Glomerular endothelial cell (primary cell): ENCODE measurements around the gene GPR157. TPM values are rescaled to one million over a fixed set of nuclear protein-coding genes. Genes with fewer than 3 reads are reported as not detected.
"Not testable (repeated sequence)": the region's sequence is repeated elsewhere in the genome, so short reads cannot be mapped to it uniquely, and the experiment has no call there.

Source experiments
- DNase-seq: peaks from one replicate; pipeline ENCODE4 v3.0.0-alpha.2; 2011; ENCODE audit warnings: low read depth, low spot score; ENCODE audit errors: extremely low read depth
- total RNA-seq: library from RNA; depleted of rRNA; stranded (reverse); fragments of >200 nt; gene quantifications from 2 replicates; pipeline ENCODE4 v1.2.3, GENCODE V29; 2015

GPR157 gene
- total RNA-seq, 1 donor from 2014 or later: 3.4 TPM

DNA sequence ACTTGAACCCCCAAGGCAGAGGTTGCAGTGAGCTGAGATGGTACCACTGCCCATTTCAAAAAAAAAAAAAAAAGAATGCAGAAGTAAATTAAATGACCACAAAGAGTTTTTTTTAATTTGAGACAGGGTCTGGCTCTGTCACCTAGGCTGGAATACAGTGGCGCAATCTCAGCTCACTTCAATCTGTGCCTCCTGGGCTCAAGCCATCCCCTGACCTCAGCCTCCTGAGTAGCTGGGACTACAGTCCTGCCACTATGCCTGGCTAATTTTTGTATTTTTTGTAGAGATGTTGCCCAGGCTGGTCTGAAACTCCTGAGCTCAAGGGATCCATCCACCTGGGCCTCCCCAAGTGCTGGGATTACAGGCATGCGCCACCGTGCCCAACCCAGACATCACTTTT lies 20.2 kb upstream of the GPR157 start:
- no peak for DNase-seq

- no peak for DNase-seq
Observed at GRCh38 chr1:9146156-9146555, 17.3 kb upstream of the GPR157 start.

DNA sequence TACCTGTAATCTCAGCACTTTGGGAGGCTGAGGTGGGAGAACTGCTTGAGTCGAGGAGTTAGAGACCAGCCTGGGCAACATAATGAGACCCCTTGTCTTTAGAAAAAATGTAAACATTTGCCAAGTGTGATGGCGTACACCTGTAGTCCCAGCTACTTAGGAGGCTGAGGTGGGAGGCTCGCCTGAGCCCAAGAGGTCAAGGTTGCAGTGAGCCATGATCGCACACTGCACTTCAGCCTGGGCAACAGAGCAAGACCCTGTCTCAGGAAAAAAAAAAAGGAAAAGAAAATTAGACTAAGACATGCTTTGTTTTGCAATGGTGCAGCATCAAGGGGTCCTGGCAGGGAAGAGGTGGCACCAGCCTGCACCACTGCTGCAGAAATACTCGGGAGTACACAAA lies 16.8 kb upstream of the GPR157 start:
- DNase-seq: no peak

GRCh38 chr1:9145021-9145668 lies 16.2 kb upstream of the GPR157 start:
- no peak for DNase-seq

DNA sequence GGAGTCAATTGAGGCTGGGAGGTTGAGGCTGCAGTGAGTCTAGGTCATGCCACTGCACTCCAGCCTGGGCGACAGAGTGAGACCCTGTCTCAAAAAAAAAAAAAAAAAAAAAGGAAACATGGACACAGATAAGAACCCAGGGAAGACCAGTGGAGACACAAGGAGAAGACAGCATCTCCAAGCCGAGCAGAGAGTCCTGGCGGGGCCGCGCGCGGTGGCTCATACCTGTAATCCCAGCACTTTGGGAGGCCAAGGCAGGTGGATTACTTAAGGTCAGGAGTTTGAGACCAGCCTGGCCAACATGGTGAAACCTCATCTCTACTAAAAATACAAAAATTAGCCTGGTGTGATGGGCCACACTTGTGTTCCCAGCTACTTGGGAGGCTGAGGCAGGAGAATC lies 15.6 kb upstream of the GPR157 start:
- not testable (repeated sequence) for DNase-seq

GRCh38 chr1:9143250-9143649 lies 14.3 kb upstream of the GPR157 start:
- no peak for DNase-seq

DNA sequence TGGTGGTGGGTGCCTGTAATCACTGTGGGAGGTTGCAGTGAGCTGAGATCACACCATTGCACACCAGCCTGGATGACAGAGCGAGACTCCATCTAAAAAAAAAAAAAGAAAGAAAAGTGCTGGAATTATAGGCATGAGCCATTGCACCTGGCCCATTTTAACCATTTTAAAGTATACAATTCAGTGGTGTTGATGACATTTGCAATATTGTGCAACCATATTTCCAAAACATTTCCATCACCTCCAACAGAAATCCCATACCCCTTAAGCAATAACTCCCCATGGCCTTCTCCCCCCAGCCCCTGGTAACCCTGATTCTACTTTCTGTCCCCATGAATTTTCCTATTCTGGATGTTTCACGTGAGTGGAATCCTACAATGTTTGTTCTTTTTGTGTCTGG lies 11.0 kb upstream of the GPR157 start:
- no peak for DNase-seq

- no peak for DNase-seq
Observed at GRCh38 chr1:9136932-9137331, 8.0 kb upstream of the GPR157 start.

DNA sequence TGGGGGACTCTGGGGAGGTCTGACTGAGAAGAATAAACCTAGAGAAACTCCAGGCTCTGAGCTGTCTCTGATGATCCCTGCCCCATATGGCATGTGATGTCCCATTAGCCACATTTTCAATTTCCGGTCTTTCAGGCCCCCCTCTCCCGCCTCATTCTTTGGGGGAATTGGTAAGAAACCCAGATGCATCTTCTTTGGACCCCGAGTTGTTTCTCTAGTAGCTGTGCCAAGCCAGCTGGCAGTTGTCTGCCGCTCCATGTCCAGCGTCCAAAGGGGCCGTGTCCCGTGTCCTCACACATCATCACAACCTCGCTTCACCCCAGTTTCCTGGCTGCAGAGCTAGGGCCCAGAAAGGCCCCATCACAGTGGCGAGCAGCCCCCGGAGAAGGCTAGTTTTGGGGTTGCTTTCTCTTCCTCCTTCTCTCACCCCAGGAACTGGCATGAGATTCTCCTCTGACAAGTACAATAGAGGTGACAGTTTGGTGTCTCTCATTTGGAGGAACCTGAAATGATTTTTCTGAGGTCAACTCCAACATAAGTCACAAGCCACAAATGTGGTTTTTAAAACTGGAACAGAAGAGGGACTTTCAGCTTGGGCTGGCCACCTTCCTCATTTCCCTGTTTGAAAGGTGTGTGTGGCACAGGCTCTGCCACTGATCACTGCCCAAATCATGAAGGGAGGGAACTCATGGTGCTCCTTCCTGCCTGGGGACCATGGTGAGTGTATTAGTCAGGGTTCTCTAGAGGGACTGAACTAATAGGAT lies 6.4 kb upstream of the GPR157 start:
- no peak for DNase-seq

- DNase-seq: no peak
Observed at GRCh38 chr1:9133870-9134585, 5.1 kb upstream of the GPR157 start.

DNA sequence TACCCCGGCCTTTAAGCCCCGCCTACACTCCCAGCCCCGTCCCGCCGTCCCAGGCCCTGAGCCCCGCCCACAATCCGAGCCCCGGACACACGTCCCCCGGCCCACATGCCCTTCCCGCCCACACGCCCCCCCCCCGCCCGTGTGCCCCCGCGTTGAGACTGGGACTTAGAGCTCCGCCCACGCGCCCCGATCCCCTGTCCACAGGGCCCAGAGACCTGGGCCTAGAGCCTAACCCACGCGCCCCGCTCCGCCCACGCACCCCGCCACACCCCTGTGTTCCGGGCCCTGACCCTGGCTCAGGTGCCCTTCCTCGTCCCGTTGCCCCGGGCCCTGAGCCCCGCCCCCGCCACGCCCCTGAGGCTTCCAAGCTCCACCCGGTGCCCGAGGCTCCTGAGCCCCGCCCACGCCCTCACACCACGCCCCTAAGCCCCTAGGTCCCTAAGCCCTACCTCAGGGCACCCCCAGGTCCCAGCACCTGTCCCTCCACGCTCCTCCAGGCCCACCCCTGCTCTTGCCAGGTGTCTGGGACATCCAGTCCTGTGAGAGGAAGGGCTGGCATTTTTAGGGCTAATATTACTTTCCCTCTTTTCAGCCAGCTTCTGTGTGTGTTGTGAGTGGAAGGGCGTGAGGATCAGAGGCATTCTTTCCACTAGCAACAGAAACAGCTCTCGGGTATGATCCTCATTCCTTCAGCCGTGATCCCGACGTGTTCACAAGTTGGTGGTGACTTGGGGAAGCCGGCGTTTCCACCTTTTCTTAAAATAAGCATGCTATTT lies 552 bp upstream of the GPR157 start:
- no peak for DNase-seq

DNA sequence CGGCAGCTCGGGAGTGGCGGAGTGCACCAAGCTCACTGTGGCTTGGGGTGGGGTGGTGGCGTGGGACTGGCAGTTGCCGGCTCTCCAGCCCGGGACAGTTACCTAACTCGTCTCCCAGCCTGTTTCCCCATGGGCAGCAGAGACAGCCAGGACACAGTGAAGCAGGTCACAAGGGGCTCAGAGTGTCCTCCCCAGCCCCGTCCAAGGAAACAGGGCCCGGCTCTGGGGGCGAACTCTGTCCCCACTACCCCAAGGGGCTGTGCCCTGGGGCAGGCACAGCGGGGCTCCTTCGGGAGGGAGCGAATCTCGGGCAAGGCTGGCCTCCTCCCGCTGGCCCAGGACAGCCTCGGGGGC lies 759 bp downstream of the GPR157 start:
- no peak for DNase-seq

DNA sequence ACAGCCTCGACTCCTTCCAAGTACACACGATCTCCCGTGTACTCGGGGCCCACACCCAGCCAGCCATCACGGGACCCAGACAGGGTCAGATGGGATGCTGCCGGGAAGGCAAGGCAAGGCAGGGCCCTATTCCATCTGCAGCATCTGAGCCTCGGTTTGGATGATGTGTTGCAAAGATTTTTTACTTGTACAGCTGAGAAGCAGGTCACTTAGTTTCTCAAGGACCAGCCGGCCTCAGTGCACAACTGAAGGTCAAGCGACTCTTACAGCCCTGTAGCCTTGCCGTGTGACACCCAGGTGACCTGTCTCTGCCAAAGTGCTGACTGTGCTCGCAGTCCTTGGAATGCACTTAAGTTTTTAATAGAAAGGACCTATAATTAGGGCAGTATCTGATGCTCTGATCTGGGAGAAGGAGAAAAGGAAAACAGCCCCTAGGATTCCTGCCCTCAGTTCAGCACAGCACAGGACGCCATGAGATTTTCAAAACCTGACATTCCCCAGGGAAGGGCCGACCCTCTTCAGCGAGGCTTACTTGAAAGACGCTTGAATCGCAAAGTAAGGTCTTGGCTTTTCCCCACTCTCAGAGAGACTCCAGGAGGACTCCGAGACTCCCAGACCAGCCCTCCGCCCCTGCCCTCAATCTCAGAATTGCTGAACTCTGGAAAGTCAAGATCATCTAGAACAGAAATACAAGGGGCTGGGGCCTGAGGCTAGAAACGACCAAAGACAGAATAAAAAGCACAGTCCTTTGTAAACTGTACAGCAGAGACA lies 1.3 kb downstream of the GPR157 start:
- no peak for DNase-seq

DNA sequence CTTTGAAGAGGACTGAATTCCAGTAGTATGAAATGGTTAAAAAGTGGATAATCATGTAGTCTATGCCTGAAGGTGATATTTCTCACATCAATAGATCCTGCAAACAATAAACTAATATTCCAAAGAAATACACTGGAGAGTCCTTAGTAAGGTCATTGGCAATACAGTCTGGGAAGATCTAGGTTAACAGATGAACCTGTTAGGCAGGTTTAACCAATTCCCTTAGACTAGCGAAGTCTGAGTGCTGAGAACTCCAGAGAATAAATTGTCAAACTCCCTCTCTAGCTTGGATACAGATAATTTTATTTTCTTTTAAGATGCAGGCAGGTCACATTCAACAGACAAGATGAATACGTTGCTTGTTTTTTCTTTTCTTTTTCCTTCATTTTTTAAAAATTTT lies 2.4 kb downstream of the GPR157 start:
- DNase-seq: no peak

DNA sequence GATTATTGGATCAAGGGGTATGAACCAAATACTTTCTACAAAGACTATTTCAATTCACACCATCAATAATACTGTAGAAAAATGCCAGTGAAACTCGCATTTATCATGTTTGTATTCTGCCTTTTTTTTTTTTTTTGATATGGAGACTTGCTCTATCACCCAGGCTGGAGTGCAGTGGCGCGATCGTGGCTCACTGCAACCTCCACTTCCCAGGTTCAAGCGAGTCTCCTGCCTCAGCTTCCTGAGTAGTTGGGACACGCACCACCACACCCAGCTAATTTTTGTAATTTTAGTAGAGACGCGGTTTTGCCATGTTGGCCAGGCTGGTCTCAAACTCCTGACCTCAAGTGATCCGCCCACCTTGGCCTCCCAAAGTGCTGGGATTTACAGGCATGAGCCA lies 3.1 kb downstream of the GPR157 start:
- DNase-seq: not testable (repeated sequence)

DNA sequence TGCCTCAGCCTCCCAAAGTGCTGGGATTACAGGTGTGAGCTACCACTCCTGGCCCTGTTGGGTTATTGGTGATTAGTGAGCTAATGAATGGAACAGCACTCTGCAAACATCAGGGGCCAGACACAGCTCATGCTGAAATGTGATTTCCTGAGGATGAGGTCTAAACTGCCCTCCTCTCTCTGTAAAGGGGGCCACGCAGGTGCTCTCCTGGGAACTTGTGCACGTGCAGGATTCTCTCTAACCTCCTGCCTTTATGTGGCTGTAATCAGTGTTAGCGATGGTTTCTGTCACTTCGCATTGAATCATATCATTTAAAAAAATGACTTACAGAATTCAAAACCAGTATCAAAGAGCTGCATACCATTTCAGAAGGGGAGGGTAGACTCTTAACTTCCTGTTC lies 3.6 kb downstream of the GPR157 start:
- no peak for DNase-seq

GRCh38 chr1:9124389-9124788 lies 4.5 kb downstream of the GPR157 start:
- DNase-seq: not testable (repeated sequence)

GRCh38 chr1:9123665-9124064 lies 5.2 kb downstream of the GPR157 start:
- not testable (repeated sequence) for DNase-seq

DNA sequence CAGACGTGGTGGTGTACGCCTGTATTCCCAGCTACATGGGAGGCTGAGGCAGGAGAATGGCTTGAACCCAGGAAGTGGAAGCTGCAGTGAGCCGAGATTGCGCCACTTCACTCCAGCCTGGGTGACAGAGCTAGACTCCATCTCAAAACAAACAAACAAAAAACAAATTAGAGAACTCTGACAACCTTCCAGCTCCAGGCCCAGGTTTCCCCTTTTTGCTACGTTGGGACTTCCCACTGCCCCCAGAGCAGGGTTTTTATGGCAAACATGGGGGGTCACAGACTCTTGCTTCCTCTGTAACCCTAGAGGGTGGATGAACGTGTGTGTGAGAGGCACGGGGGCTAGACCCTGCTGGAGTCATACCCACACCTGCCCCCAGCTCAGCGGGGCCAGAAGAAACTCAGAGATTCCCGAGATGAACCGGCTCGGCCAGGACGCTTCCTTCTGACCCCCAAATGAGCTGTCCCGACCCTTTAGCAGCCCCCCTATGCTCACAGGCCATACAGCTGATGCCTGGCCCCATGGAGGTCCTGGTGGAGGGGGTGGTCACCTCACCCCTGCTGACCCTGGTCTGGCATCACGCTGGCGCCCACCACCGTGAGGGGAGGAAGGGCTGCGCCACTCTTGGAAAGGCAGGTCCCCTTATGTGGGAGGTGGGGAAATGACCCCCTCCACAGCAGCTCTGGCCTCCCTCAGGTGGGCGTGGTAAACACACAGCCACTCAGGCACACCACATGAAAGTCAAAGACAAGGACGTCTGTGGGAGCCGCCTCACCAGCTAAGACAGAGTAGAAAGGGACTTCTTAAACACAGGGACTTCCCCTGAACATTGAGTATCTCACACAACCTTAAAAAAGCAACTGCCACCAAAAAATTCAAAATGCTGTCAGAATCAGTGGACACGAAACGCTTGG lies 7.1 kb downstream of the GPR157 start:
- no peak for DNase-seq
